Jurkat, Clone E6-1 (cell line): ENCODE data around the gene FAM199X.
"Not testable (repeated sequence)": the region's sequence is repeated elsewhere in the genome, so short reads cannot be mapped to it uniquely, and the experiment has no call there.

Source experiments
- DNase-seq: peaks from one replicate; pipeline ENCODE4 v3.0.0-alpha.2; 2011; ENCODE audit warnings: low read depth, low spot score
- H3K4me3 ChIP-seq: 2 replicates; pipeline ENCODE4 v1.5.1; 2011; ENCODE audit warnings: mild to moderate bottlenecking, low read length, control low read depth, moderate library complexity

The FAM199X gene

GRCh38 chrX:104173841-104174240 lies 7.6 kb downstream of the FAM199X start:
- no peak for DNase-seq
- no peak overlapping the region for H3K4me3 ChIP-seq

GRCh38 chrX:104183685-104184084 lies 17.4 kb downstream of the FAM199X start:
- DNase-seq: no peak
- H3K4me3 ChIP-seq: no peak overlapping the region

GRCh38 chrX:104187931-104188330 lies 21.7 kb downstream of the FAM199X start:
- no peak for DNase-seq
- H3K4me3 ChIP-seq: no peak overlapping the region

GRCh38 chrX:104189837-104190236 lies 23.6 kb downstream of the FAM199X start:
- no peak overlapping the region for H3K4me3 ChIP-seq
- no peak for DNase-seq

- H3K4me3 ChIP-seq: no peak overlapping the region
- DNase-seq: no peak
Observed at GRCh38 chrX:104193485-104193884, 27.2 kb downstream of the FAM199X start.

GRCh38 chrX:104195013-104195412 lies 28.8 kb downstream of the FAM199X start:
- no peak for DNase-seq
- H3K4me3 ChIP-seq: no peak overlapping the region

GRCh38 chrX:104195489-104196084 lies 29.3 kb downstream of the FAM199X start:
- DNase-seq: peak; percentile 7
- no peak overlapping the region for H3K4me3 ChIP-seq

- DNase-seq: no peak
- no peak overlapping the region for H3K4me3 ChIP-seq
Observed at GRCh38 chrX:104205548-104205947, 39.3 kb downstream of the FAM199X start.

- DNase-seq: no peak
- no peak overlapping the region for H3K4me3 ChIP-seq
Observed at GRCh38 chrX:104211187-104211586, 44.9 kb downstream of the FAM199X start.

GRCh38 chrX:104230060-104230459 lies 63.8 kb downstream of the FAM199X start:
- not testable (repeated sequence) for H3K4me3 ChIP-seq, DNase-seq
